ENCODE results near the gene ITGAD. TPM values are rescaled to one million over a fixed set of nuclear protein-coding genes. Genes with fewer than 3 reads are reported as not detected.

The ITGAD gene
- total and polyA plus RNA-seq, 2 of the 13 experiments (the other 11 are each of a cell fraction or from before 2014, with no cell fraction given): not detected

GRCh38 chr16:31458073-31458843 lies 65.1 kb downstream of the ITGAD start (continued):
- peak; percentile 94 for TF ChIP-seq SNAPC4 (CRISPR knock-in tag; IDR thresholded peaks at IDR 0.05)
- peak; percentile 7; the same call in 1 of the 2 replicates for TF ChIP-seq ZNF790 (CRISPR knock-in tag; IDR thresholded peaks at IDR 0.05; ENCODE audit: borderline replicate concordance)
- TF ChIP-seq ATAD3A (CRISPR knock-in tag; IDR thresholded peaks at IDR 0.05): peak; percentile 23
- peak; percentile 94 for TF ChIP-seq MXD4 (CRISPR knock-in tag; IDR thresholded peaks at IDR 0.05)
- TF ChIP-seq ZNF460 (CRISPR knock-in tag; IDR thresholded peaks at IDR 0.05; ENCODE audit: borderline replicate concordance): no peak; the same call in 1 of the 2 replicates
- TF ChIP-seq HNRNPLL (IDR thresholded peaks at IDR 0.05; ENCODE audit: low read depth, low read length, poor library complexity, severe bottlenecking): peak; percentile 86
- TF ChIP-seq ZNF235 (CRISPR knock-in tag; IDR thresholded peaks at IDR 0.05; ENCODE audit: borderline replicate concordance): no peak; the same call in 1 of the 2 replicates
- no peak for TF ChIP-seq NFYB (CRISPR knock-in tag; IDR thresholded peaks at IDR 0.05)
- no peak for TF ChIP-seq PRMT3 (CRISPR knock-in tag; IDR thresholded peaks at IDR 0.05; ENCODE audit: borderline replicate concordance, low read depth)
- TF ChIP-seq ZNF326 (CRISPR knock-in tag; IDR thresholded peaks at IDR 0.05; ENCODE audit: borderline replicate concordance): no peak
- TF ChIP-seq ZFP36 (IDR thresholded peaks at IDR 0.05; ENCODE audit: borderline replicate concordance, low read depth, low read length, partially characterized antibody): no peak
- TF ChIP-seq RFX3 (CRISPR knock-in tag; IDR thresholded peaks at IDR 0.05): no peak; the same call in 1 of the 2 replicates
- no peak for TF ChIP-seq ELK4 (CRISPR knock-in tag; IDR thresholded peaks at IDR 0.05; ENCODE audit: borderline replicate concordance)
- peak; percentile 95 for TF ChIP-seq WIZ (CRISPR knock-in tag; IDR thresholded peaks at IDR 0.05)
- TF ChIP-seq IKZF1 (IDR thresholded peaks at IDR 0.05): no peak
- peak; percentile 41; the same call in 1 of the 2 replicates for TF ChIP-seq THAP7 (CRISPR knock-in tag; IDR thresholded peaks at IDR 0.05)
- TF ChIP-seq ATF7-NPFF (CRISPR knock-in tag; IDR thresholded peaks at IDR 0.05; ENCODE audit: low read depth): peak; percentile 48; the same call in 1 of the 2 replicates
- no peak for TF ChIP-seq PRDM15 (CRISPR knock-in tag; IDR thresholded peaks at IDR 0.05)
- TF ChIP-seq DMAP1 (CRISPR knock-in tag; IDR thresholded peaks at IDR 0.05): peak; percentile 75; the same call in 1 of the 2 replicates

Data from HepG2 (cell line).